OCI-LY3 (cell line): Measurements from ENCODE around the gene FGF2.

Experiments
- H2AFZ ChIP-seq: fragments of 200-600, 300-600 bp; shearing (Covaris generic); 2 replicates; pipeline ENCODE4 v1.6.0; 2014; ENCODE audit warnings: antibody characterized with exemption, low read depth, low read length
- H3K27ac ChIP-seq: fragments of 200-600, 300-600 bp; sonication (generic); 2 replicates; pipeline ENCODE4 v1.5.1; 2014; ENCODE audit warnings: mild to moderate bottlenecking, low read length, moderate library complexity, mixed read lengths
- H3K27me3 ChIP-seq: fragments of 200-600, 300-600 bp; sonication (generic); 2 replicates; pipeline ENCODE4 v1.6.1; 2014; ENCODE audit warnings: low read depth, low read length, mixed read lengths
- H3K36me3 ChIP-seq: fragments of 200-600, 300-600 bp; sonication (generic); replicated peaks from 2 replicates; pipeline ENCODE3; 2014; ENCODE audit warnings: low read depth, low read length, mixed read lengths
- H3K4me1 ChIP-seq: fragments of 300-600, 200-600 bp; sonication (generic); 2 replicates; pipeline ENCODE4 v1.6.1; 2014; ENCODE audit warnings: low read length, mixed read lengths
- H3K4me2 ChIP-seq: fragments of 200-600, 300-600 bp; sonication (generic); 2 replicates; pipeline ENCODE4 v1.6.1; 2014; ENCODE audit warnings: low read length, mixed read lengths
- H3K4me3 ChIP-seq: fragments of 300-600, 200-600 bp; sonication (generic); 2 replicates; pipeline ENCODE4 v1.5.1; 2014; ENCODE audit warnings: antibody characterized with exemption, mild to moderate bottlenecking, low read length, moderate library complexity
- H3K79me2 ChIP-seq: fragments of 300-600, 200-600 bp; shearing (Covaris generic); 2 replicates; pipeline ENCODE4 v1.6.1; 2014; ENCODE audit warnings: mild to moderate bottlenecking, low read length, mixed read lengths
- H3K9ac ChIP-seq: fragments of 300-600, 200-600 bp; shearing (Covaris generic); 2 replicates; pipeline ENCODE4 v1.6.0; 2014; ENCODE audit warnings: mild to moderate bottlenecking, low read length, moderate library complexity
- H3K9me3 ChIP-seq: fragments of 200-600, 300-600 bp; shearing (Covaris generic); 2 replicates; pipeline ENCODE4 v1.6.1; 2014; ENCODE audit warnings: low read length, mixed read lengths; ENCODE audit not compliant: insufficient read depth
- H4K20me1 ChIP-seq: fragments of 200-600, 300-600 bp; sonication (generic); 2 replicates; pipeline ENCODE4 v1.6.1; 2016; ENCODE audit warnings: low read length, mixed read lengths; ENCODE audit not compliant: insufficient read depth
- CTCF ChIP-seq: fragments of 200-600, 300-600 bp; sonication (generic); IDR thresholded peaks from 2 replicates; pipeline ENCODE4 v1.5.1; 2014; ENCODE audit warnings: antibody characterized with exemption, low read length, low read depth
- EZH2phosphoT487 ChIP-seq: fragments of 200-600 bp; shearing (Covaris generic); IDR thresholded peaks from 2 replicates; pipeline ENCODE4 v1.6.1; 2018; ENCODE audit warnings: antibody characterized with exemption, mixed run types, low read depth

The FGF2 gene

GRCh38 chr4:122894827-122895226 is 68.2 kb downstream of the FGF2 start:
- Histone ChIP-seq H3K4me1 (peaks cover 8% of the 10 kb centered on the region), H3K36me3 (no peaks in the 10 kb centered on the region), H3K27me3 (no peaks in the 10 kb centered on the region), H3K79me2 (no peaks in the 10 kb centered on the region), H3K9me3 (no peaks in the 10 kb centered on the region), H3K9ac (no peak overlapping the region), H3K4me2 (no peak overlapping the region), H3K27ac (no peak overlapping the region), H3K4me3 (no peak overlapping the region), H4K20me1 (no peaks in the 10 kb centered on the region), H2AFZ (no peak overlapping the region)
- no peak for TF ChIP-seq CTCF
- TF ChIP-seq EZH2phosphoT487 = no peak

- TF ChIP-seq CTCF (no peak), EZH2phosphoT487 (no peak)
- H3K36me3 ChIP-seq = no peaks in the 10 kb centered on the region
Measured at GRCh38 chr4:122895336-122895995, 68.8 kb downstream of the FGF2 start.

GRCh38 chr4:122896270-122896669 is 69.6 kb downstream of the FGF2 start:
- Histone ChIP-seq H3K9ac (no peak overlapping the region), H3K4me1 (no peaks in the 10 kb centered on the region; the same call in 1 of the 2 replicates), H3K4me2 (no peak overlapping the region), H3K4me3 (no peak overlapping the region), H2AFZ (no peak overlapping the region), H3K36me3 (no peaks in the 10 kb centered on the region), H3K27ac (no peak overlapping the region), H4K20me1 (no peaks in the 10 kb centered on the region), H3K79me2 (no peaks in the 10 kb centered on the region), H3K27me3 (no peaks in the 10 kb centered on the region), H3K9me3 (no peaks in the 10 kb centered on the region)
- TF ChIP-seq EZH2phosphoT487 (no peak), CTCF (no peak)

More at GRCh38 chr4:122895336-122895995, 68.8 kb downstream of the FGF2 start:
- Histone ChIP-seq H3K4me3 (no peak overlapping the region), H4K20me1 (no peaks in the 10 kb centered on the region), H3K4me1 (peaks cover 1% of the 10 kb centered on the region), H3K9ac (no peak overlapping the region), H3K9me3 (no peaks in the 10 kb centered on the region), H3K4me2 (no peak overlapping the region), H3K27me3 (no peaks in the 10 kb centered on the region), H3K27ac (no peak overlapping the region), H2AFZ (no peak overlapping the region), H3K79me2 (no peaks in the 10 kb centered on the region)

GRCh38 chr4:122898370-122899150 is 71.9 kb downstream of the FGF2 start:
- Histone ChIP-seq H3K9me3 (no peaks in the 10 kb centered on the region), H3K4me3 (no peak overlapping the region), H3K9ac (no peak overlapping the region), H3K36me3 (no peaks in the 10 kb centered on the region), H3K27ac (no peak overlapping the region), H3K4me1 (no peaks in the 10 kb centered on the region; the same call in 1 of the 2 replicates), H3K79me2 (no peaks in the 10 kb centered on the region), H3K4me2 (no peak overlapping the region), H4K20me1 (no peaks in the 10 kb centered on the region), H3K27me3 (no peaks in the 10 kb centered on the region), H2AFZ (no peak overlapping the region)
- no peak for TF ChIP-seq CTCF
- TF ChIP-seq EZH2phosphoT487 = no peak
